Activated naive CD4-positive, alpha-beta T cell treated with anti-CD3 and anti-CD28 coated beads, Interleukin-2, amount 50 U/mL, for 24 hours (primary cell): ENCODE results near the gene ARPC5.
"Not testable (repeated sequence)": the region's sequence is repeated elsewhere in the genome, so short reads cannot be mapped to it uniquely, and the experiment has no call there.

Experiments used
- H3K27ac Mint-ChIP-seq: one replicate; pipeline ENCODE4 v1.8.0; 2021; ENCODE audit warnings: mild to moderate bottlenecking, mixed read lengths
- H3K27me3 Mint-ChIP-seq: one replicate; pipeline ENCODE4 v1.8.0; 2021; ENCODE audit warnings: mixed read lengths
- H3K36me3 Mint-ChIP-seq: one replicate; pipeline ENCODE4 v1.8.0; 2021; ENCODE audit warnings: mixed read lengths
- H3K4me1 Mint-ChIP-seq: one replicate; pipeline ENCODE4 v1.8.0; 2021; ENCODE audit warnings: mixed read lengths
- H3K4me3 Mint-ChIP-seq: one replicate; pipeline ENCODE4 v1.8.0; 2021; ENCODE audit warnings: mild to moderate bottlenecking, mixed read lengths
- H3K9me3 Mint-ChIP-seq: one replicate; pipeline ENCODE4 v1.8.0; 2021; ENCODE audit warnings: mixed read lengths

Gene ARPC5

DNA sequence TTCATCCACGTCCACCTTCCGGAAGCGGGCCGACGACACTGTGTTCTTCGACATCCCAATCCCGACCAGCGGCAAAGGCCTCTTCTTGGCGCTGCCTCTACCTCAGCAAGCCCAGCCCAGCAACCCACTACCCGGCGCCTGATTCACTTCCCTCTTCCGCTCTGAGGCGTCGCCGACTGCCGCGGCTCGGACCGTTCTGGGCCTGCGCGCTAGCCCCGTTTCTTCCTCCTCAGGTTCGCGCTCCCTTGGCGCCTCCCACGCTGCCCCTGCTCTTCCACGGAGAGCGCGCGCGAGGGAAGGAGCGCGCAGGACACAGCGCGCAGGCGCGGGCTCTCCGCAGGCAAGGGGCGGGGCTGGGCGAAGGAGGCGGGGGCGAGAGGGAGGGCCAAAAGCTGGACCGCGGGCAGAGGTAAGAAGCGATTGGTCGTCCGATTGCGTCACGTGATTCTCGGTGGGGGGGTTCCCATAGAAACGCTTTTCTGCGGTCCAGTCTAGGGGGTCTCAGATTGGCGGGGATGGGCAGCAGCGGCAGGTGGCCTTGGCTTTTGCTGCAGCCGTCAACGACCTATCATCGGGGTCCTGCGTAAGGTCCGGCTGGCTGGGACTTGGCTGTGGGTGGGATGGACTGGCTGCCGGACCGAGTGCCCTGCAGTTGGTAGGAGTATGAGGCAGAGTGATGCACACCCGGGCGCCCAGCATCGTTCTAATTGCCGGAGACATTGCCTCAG is at the start of gene ARPC5:
TSS of gene ARPC5 (minus strand) at position 178 of the 728 bp plus-strand sequence. CDS start at position 54, 124 bp downstream.
- H3K27ac Mint-ChIP-seq, result peak within 1 kb of the TSS; percentile 99
- H3K9me3 Mint-ChIP-seq, result no peaks in the 10 kb centered on the region
- peaks cover 8% of the 10 kb centered on the region for H3K36me3 Mint-ChIP-seq
- H3K4me1 Mint-ChIP-seq, result peaks cover 41% of the 10 kb centered on the region
- peak within 1 kb of the TSS; percentile 100 for H3K4me3 Mint-ChIP-seq
- no peaks in the 10 kb centered on the region for H3K27me3 Mint-ChIP-seq

DNA sequence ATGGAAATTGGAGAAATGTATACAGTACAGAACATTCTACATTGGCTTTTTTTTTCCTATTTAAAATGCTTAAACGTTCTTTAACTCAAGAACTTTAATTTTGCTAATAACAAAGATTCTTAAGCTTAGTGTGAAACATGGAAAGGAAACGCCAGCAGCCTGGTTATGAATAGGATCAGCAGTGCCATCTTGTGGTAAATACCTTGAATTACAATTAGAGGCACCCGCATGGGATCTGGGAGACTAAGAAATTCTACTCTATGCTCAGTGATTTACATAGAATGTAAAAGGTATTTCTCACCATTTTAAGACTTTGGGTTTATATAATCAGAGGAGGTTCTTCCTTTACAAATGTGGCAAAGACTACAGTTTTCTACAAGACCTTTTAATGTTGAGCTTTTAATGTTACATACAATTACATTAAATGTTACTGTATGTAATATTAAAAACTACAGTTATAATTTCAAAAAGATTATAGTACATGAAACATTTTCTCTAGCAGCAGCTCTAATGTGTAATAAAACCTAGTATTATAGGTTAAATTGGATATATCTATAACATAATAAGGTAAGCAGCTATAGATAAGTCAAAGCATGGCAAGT is 49.6 kb upstream of the ARPC5 start:
- H3K4me1 Mint-ChIP-seq, result peaks cover 5% of the 10 kb centered on the region
- no peaks in the 10 kb centered on the region for H3K27me3 Mint-ChIP-seq
- H3K4me3 Mint-ChIP-seq, result no peak overlapping the region
- H3K36me3 Mint-ChIP-seq, result no peaks in the 10 kb centered on the region
- H3K9me3 Mint-ChIP-seq, result no peaks in the 10 kb centered on the region
- H3K27ac Mint-ChIP-seq, result no peak overlapping the region

DNA sequence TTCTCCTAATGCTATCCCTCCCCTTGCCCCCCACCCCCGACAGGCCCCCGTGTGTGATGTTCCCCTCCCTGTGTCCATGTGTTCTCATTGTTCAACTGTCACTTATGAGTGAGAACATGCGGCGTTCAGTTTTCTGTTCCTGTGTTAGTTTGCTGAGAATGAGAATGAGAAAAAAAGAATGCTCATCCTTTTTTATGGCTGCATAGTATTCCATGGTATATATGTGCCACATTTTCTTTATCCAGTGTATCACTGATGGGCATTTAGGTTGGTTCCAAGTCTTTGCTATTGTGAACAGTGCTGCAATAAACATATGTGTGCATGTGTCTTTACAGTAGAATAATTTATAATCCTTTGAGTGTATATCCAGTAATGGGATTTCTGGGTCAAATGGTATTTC is 43.8 kb upstream of the ARPC5 start:
- H3K36me3 Mint-ChIP-seq, H3K4me1 Mint-ChIP-seq, H3K4me3 Mint-ChIP-seq, H3K9me3 Mint-ChIP-seq, H3K27me3 Mint-ChIP-seq, H3K27ac Mint-ChIP-seq: not testable (repeated sequence)

DNA sequence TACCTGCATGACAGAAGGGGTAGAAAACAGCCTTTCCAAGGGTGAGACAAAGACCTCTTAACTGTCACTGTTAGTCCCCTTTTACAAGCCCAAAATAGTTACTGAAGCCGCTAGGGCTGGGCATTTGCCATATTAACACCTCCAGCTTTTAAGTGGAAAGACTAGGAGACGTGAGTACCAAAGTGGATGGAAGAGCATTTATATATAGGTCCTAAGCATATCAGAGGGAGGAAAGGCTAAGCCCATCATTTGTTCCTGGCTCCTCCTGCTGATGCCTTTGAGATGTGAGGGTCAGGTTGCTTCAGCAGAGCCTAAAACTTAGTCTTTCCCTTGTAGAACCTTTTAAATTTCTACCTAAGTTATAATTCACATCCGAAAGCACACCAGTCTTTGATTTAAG is 43.2 kb upstream of the ARPC5 start:
- no peaks in the 10 kb centered on the region for H3K27me3 Mint-ChIP-seq
- H3K9me3 Mint-ChIP-seq, result no peaks in the 10 kb centered on the region
- H3K36me3 Mint-ChIP-seq, result no peaks in the 10 kb centered on the region
- H3K4me1 Mint-ChIP-seq, result no peaks in the 10 kb centered on the region
- H3K4me3 Mint-ChIP-seq, result no peak overlapping the region
- H3K27ac Mint-ChIP-seq, result no peak overlapping the region

DNA sequence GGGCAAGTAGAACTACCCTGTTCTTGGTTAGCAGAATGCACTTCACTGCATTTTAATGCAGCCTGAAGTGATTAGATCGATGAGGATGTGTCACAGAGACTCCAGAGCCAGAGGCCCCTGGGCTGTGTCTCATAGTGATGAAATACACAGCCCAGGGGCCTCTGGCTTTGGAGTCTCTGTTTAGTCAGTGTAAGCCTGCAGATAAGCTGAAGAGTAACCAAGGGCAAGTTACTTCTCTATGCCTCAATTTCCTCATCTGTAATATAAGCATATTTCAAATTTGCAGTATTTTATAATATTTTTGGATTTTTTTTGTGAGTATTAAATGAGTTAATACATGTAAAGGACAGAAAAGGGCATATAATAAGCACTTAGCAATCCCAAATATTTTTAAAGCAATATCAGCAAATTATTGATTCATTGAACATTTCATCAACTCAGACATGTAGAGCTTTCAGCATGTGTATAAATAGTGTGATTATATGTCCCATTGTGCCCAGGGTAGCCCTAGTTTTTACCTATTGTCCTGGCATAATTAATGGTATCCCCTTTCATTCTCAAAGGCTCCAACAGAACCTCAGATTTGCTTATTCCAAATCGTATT is 41.1 kb upstream of the ARPC5 start:
- Mint-ChIP-seq H3K4me1 (no peaks in the 10 kb centered on the region), H3K27me3 (no peaks in the 10 kb centered on the region), H3K36me3 (peaks cover 5% of the 10 kb centered on the region), H3K9me3 (no peaks in the 10 kb centered on the region), H3K4me3 (no peak overlapping the region), H3K27ac (no peak overlapping the region)

DNA sequence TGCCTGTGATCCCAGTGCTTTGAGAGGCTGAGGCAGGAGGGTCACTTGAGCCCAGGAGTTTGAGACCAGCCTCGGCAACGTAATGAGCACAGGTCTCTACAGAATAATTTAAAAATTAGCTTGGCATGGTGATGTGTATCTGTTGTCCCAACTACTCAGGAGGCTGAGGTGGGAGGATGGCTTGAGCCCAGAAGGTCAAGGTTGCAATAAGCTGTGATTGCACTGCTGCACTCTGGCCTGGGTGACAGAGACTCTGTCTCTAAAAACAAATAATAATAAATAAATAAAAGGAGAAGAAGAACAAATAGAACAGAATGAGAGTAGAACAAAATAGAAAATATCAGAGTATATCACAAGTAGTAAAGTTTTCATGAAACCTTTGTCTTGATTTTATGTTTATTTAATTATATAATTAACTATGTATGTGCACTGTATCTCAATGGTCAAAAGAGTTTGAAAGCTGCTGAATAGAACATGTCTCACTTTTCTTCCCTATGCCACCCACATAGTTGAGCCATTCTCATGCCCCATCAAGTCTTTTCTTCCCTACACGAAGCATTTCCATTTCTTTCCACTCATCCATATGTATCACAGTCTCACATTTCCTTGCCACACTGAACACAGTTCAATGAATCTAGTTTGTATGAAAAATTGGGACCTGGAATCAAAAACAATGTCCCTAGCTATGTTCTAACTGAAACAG is 40.5 kb upstream of the ARPC5 start:
- H3K9me3 Mint-ChIP-seq, result no peaks in the 10 kb centered on the region
- no peaks in the 10 kb centered on the region for H3K4me1 Mint-ChIP-seq
- H3K4me3 Mint-ChIP-seq, result no peak overlapping the region
- no peak overlapping the region for H3K27ac Mint-ChIP-seq
- H3K27me3 Mint-ChIP-seq, result no peaks in the 10 kb centered on the region
- peaks cover 5% of the 10 kb centered on the region for H3K36me3 Mint-ChIP-seq

DNA sequence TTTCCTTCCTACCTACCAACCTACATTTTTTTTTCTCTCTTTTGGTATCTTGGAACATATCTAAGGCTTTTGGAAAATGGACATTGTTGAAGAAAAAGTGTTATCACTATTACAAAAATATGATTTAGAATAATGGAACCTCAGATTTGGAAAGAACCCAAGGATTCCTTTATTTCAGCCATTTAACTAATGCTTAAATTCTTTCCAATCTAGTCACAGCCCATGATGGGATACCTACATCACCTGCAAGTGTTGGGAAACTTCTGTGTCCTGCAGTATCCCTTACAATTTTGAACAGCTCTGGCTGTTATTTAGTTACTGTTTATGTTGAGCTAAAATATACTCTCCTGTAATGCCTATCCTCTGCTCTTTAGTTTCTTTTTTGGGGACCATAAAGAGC is 39.8 kb upstream of the ARPC5 start:
- no peak overlapping the region for H3K27ac Mint-ChIP-seq
- H3K9me3 Mint-ChIP-seq, result no peaks in the 10 kb centered on the region
- H3K36me3 Mint-ChIP-seq, result peaks cover 10% of the 10 kb centered on the region

DNA sequence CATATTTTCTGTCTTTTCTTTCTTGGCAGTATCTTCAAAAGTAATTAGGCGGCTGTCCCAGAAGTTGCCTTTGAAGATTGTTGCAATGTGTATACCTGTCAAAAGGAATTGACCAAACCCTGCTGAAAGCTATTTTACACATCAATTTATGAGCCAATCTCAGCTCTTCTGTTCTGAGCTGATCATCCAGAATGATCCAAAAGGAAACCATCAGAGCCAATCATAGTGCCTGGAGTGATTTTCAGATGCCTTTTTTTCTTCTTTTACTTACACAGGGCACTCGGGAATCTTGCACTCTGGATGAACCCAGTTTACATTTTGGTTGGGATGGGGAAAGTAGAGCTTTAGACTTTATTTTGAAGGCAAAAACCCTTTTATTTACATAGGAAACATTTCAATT is 39.3 kb upstream of the ARPC5 start:
- Mint-ChIP-seq H3K4me3 (no peak overlapping the region), H3K27me3 (no peaks in the 10 kb centered on the region), H3K36me3 (peaks cover 10% of the 10 kb centered on the region), H3K4me1 (no peaks in the 10 kb centered on the region), H3K27ac (no peak overlapping the region), H3K9me3 (no peaks in the 10 kb centered on the region)

More for the DNA sequence above, 39.8 kb upstream of the ARPC5 start:
- no peak overlapping the region for H3K4me3 Mint-ChIP-seq
- H3K4me1 Mint-ChIP-seq, result no peaks in the 10 kb centered on the region
- H3K27me3 Mint-ChIP-seq, result no peaks in the 10 kb centered on the region

DNA sequence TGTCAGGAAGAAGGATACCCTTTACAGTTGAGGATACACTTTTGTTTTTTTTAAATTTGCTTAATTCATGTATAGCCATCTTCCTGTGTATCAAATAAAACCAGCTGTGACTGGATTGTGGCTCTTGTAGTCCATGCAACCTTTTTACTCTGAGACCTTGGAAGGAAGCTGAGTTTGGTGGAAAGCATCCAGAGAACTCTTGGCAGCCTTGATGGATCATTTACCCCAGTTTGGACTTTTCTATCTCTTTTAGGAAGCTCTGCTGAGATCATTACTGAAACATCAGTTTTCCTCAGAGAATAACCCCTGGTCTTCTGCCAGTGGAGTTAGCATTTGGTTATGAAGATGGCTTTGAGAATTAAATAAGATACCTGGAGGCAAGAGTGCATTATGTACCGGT is 38.8 kb upstream of the ARPC5 start:
- H3K36me3 Mint-ChIP-seq, result peaks cover 13% of the 10 kb centered on the region
- H3K9me3 Mint-ChIP-seq, result no peaks in the 10 kb centered on the region
- H3K27me3 Mint-ChIP-seq, result no peaks in the 10 kb centered on the region
- no peak overlapping the region for H3K27ac Mint-ChIP-seq
- no peak overlapping the region for H3K4me3 Mint-ChIP-seq
- H3K4me1 Mint-ChIP-seq, result no peaks in the 10 kb centered on the region

DNA sequence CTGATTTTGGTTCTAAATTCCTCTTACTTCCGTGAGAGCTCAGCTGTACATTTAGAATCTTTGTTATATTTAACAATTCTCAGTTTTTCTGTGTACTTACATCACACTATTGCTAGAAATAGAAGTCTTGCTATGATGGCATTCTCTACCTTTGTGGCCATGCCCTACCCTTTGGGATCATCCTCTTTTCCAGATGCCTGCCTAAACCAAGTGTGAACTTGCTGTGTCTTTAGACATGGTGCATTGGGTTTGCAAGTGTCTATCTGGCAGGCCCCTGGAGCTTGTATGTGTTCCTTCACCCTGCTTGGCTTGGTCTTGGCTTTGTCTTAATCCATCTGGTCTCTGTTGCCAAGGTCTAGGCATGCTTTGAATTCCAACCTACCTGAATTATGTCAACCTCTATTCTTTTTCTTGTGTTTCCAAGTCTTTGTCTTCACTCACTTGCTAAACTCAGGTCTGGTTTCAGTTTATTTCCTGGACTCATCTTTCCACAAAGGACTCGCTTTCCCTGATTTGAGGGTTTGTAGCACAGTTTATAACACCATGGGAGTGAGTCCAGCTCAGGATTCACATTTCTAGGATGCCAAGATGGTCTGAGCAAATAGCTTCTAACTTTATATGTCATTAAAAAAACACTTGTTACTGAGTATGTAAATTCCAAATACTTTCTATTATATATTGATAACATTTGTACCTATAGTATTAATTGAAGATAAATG is 38.2 kb upstream of the ARPC5 start:
- no peaks in the 10 kb centered on the region for H3K4me1 Mint-ChIP-seq
- no peaks in the 10 kb centered on the region for H3K27me3 Mint-ChIP-seq
- H3K4me3 Mint-ChIP-seq, result no peak overlapping the region
- H3K36me3 Mint-ChIP-seq, result peaks cover 14% of the 10 kb centered on the region
- no peaks in the 10 kb centered on the region for H3K9me3 Mint-ChIP-seq
- no peak overlapping the region for H3K27ac Mint-ChIP-seq

DNA sequence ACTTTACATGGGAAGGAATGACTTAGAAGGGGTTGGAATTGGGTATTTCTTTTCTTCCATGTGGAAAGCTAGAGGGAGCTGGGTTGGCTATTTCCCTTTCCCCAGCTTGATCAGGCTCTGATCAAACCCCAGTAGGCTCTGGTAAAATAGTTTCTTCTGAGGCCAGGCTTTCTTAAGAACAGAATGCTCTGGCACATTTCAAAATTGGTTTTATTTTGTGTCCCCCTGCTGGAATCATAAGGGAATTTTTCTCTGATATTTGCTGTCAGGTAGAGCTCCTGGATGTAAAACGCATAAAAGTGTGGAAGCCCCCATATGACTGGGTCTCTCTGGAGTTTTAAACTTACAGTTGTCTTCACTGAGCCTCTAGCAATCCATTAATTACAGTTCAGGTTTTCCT is 34.6 kb upstream of the ARPC5 start:
- Mint-ChIP-seq H3K36me3 (peaks cover 14% of the 10 kb centered on the region), H3K4me3 (no peak overlapping the region), H3K4me1 (no peaks in the 10 kb centered on the region), H3K27me3 (no peaks in the 10 kb centered on the region), H3K9me3 (no peaks in the 10 kb centered on the region), H3K27ac (no peak overlapping the region)

DNA sequence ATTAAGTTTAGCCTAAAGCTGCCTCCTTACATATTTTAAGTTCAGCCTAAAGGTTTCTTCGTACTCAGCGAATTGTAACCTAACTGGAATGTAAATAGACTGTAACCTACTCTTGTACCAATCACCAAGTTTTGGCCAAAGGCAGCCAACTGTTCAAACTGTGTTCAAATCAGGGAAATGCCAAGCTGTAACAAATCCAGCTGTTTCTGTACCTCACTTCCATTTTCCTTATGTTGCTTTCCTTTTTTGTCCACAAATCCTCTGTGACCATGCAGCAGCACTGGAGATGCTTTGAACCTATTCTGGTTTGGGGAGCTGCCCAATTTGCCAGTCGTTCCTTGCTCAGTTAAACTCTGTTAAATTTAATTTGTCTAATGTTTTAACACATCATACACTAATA is 20.8 kb upstream of the ARPC5 start:
- no peaks in the 10 kb centered on the region for H3K36me3 Mint-ChIP-seq

DNA sequence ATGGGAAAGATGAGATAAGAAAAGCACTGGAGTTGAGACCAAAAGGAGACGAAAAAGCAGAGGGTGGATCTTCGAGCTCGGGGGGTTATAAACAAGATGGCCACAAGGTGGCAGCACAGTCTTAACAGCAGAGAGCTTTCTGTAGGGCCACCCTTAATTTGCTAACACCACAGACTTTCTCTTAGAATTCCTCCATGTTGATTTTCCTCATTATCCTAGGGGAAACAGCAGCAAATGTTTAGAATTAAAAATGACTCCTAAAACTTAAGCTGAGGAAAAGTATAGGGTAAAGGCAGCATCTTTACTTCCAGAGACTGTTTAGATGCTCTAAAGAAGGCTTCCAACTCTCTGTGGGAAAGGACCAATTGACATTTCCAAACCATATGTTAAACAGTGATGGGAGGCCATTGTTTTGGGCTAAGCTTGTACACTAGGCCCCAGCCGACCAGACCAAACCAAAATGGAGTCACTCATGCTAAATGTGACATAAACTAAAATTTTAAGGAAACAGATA is 20.0 kb upstream of the ARPC5 start:
- H3K27me3 Mint-ChIP-seq, result no peaks in the 10 kb centered on the region
- H3K4me3 Mint-ChIP-seq, result no peak overlapping the region
- no peaks in the 10 kb centered on the region for H3K36me3 Mint-ChIP-seq
- H3K9me3 Mint-ChIP-seq, result no peaks in the 10 kb centered on the region
- peaks cover 41% of the 10 kb centered on the region for H3K4me1 Mint-ChIP-seq
- peak overlapping the region; percentile 69 for H3K27ac Mint-ChIP-seq

More for the DNA sequence above, 20.8 kb upstream of the ARPC5 start:
- H3K27me3 Mint-ChIP-seq, result no peaks in the 10 kb centered on the region
- H3K4me3 Mint-ChIP-seq, result no peak overlapping the region
- H3K27ac Mint-ChIP-seq, result no peak overlapping the region
- peaks cover 37% of the 10 kb centered on the region for H3K4me1 Mint-ChIP-seq
- H3K9me3 Mint-ChIP-seq, result no peaks in the 10 kb centered on the region

DNA sequence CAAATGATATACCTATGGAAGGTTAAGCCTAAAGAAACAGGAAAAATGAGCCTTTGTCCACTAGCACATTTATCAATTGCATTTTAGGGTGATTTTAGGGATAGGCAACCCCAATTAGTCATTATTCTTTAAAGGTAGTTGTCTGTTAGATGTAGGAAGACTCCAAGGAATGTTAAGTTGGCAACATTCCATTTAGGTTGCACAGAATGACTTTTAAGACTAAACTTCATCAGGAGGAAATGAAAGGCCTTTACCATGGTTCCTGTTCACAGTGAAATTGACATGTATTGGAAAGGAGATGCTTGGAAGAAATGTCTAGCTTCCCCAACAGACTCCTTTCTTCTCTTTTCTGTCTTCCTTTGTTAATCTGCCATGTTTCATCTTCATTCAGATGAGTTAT is 19.1 kb upstream of the ARPC5 start:
- H3K4me1 Mint-ChIP-seq, result peaks cover 41% of the 10 kb centered on the region
- no peaks in the 10 kb centered on the region for H3K36me3 Mint-ChIP-seq
- no peak overlapping the region for H3K27ac Mint-ChIP-seq
- no peak overlapping the region for H3K4me3 Mint-ChIP-seq
- H3K9me3 Mint-ChIP-seq, result no peaks in the 10 kb centered on the region
- H3K27me3 Mint-ChIP-seq, result no peaks in the 10 kb centered on the region

DNA sequence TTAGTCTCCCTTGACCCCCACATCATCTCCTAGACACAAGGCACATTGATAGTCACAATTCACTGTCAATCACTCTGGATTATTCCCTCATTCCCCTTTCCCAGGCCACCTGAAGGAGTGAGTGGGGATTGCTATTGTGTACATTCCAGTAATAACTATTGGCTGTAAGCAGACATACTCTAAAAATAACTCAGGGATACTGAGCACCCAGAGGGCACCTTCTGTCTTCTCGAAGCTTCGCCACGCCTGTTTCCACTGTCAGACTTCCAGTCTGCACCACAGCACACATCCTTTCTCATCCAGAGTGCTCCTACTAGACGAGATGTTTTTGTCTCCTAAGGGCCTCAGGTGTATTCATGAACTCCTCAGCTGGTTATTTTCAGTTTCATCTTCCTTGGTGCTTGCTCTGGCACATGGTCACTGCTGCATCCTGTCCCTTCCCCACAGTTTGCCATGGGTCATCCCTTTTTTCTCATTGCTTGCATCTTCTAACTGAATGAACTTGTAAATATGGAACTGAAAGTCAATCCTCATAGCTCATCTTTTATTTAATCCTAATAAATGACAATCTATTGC is 18.4 kb upstream of the ARPC5 start:
- peak overlapping the region; percentile 73 for H3K27ac Mint-ChIP-seq
- H3K4me1 Mint-ChIP-seq, result peaks cover 41% of the 10 kb centered on the region
- H3K27me3 Mint-ChIP-seq, result no peaks in the 10 kb centered on the region
- H3K36me3 Mint-ChIP-seq, result no peaks in the 10 kb centered on the region
- H3K9me3 Mint-ChIP-seq, result no peaks in the 10 kb centered on the region
- no peak overlapping the region for H3K4me3 Mint-ChIP-seq
